MCF 10A (cell line): ENCODE measurements around the gene ANO7. TPM values are rescaled to one million over a fixed set of nuclear protein-coding genes. Genes with fewer than 3 reads are reported as not detected.

Experiments
- BruUV-seq: library from RNA; stranded (reverse); fragments of 400-500 nt; replicated peaks from 2 replicates; lab custom pipeline; 2021; lab: Mats Ljungman, UMichigan
- CTCF ChIA-PET: fragments of 300-600 bp; sonication (Branson Sonifier 250); formaldehyde crosslinking; extraction: SDS; loops from one replicate; lab custom pipeline; 2021; ENCODE audit warnings: antibody characterized with exemption, inconsistent platforms; lab: Yijun Ruan, JAX
- POLR2A ChIA-PET: fragments of 300-600, 350-650 bp; sonication (Branson Sonifier 250); formaldehyde crosslinking; extraction: SDS; loops from one replicate; lab custom pipeline; 2020; ENCODE audit warnings: antibody characterized with exemption, inconsistent platforms; lab: Yijun Ruan, JAX
- DNase-seq: peaks from one replicate; pipeline ENCODE4 v3.0.0-alpha.2; 2018; ENCODE audit not compliant: unreplicated experiment
- H3K27ac Mint-ChIP-seq: one replicate; pipeline ENCODE4 v1.8.0; 2022; ENCODE audit warnings: mild to moderate bottlenecking, low read depth, mixed read lengths; ENCODE audit not compliant: unreplicated experiment
- H3K27me3 Mint-ChIP-seq: one replicate; pipeline ENCODE4 v1.8.0; 2022; ENCODE audit warnings: mixed read lengths; ENCODE audit not compliant: insufficient read depth, unreplicated experiment
- H3K36me3 Mint-ChIP-seq: one replicate; pipeline ENCODE4 v1.8.0; 2022; ENCODE audit warnings: mild to moderate bottlenecking, moderate library complexity, mixed read lengths; ENCODE audit not compliant: insufficient read depth, unreplicated experiment
- H3K4me1 Mint-ChIP-seq: one replicate; pipeline ENCODE4 v1.8.0; 2022; ENCODE audit warnings: mixed read lengths; ENCODE audit not compliant: insufficient read depth, unreplicated experiment
- H3K4me3 Mint-ChIP-seq: one replicate; pipeline ENCODE4 v1.8.0; 2022; ENCODE audit warnings: mild to moderate bottlenecking, moderate library complexity, mixed read lengths; ENCODE audit not compliant: unreplicated experiment
- H3K9me3 Mint-ChIP-seq: one replicate; pipeline ENCODE4 v1.8.0; 2022; ENCODE audit warnings: mixed read lengths; ENCODE audit not compliant: unreplicated experiment
- CTCF ChIP-seq: fragments of 200-600 bp; IDR thresholded peaks from one replicate; pipeline ENCODE4 v1.8.0; 2022; ENCODE audit warnings: antibody characterized with exemption, mild to moderate bottlenecking; ENCODE audit not compliant: unreplicated experiment
- intact Hi-C: fragments of 100-400 bp; cut with micrococcal nuclease; formaldehyde crosslinking; loops from 2 replicates; pipeline ENCODE4 v1.14.1; 2022
- total RNA-seq: library from RNA; stranded (reverse); gene quantifications from 2 replicates; pipeline ENCODE4 v1.2.3, GENCODE V29; 2022

The ANO7 gene
- total RNA-seq, 1 experiment from 2014 or later: 0.14 TPM

GRCh38 chr2:241214766-241215165 lies 26.3 kb downstream of the ANO7 start:
- H3K4me3 Mint-ChIP-seq: no peak overlapping the region
- CTCF ChIA-PET: interaction anchor here (1.7 kb wide), 1 partner anchor 363 kb away, joined by 4 read pairs; no protein-coding TSS in a partner anchor
- H3K4me1 Mint-ChIP-seq: no peaks in the 10 kb centered on the region
- no peak for DNase-seq
- no peaks in the 10 kb centered on the region for H3K9me3 Mint-ChIP-seq
- TF ChIP-seq CTCF: no peak
- H3K27ac Mint-ChIP-seq: no peak overlapping the region
- POLR2A ChIA-PET: no interaction called here
- peaks cover 6% of the 10 kb centered on the region for H3K36me3 Mint-ChIP-seq
- H3K27me3 Mint-ChIP-seq: peaks cover 34% of the 10 kb centered on the region
- intact Hi-C loops: loop anchor here (10.0 kb wide), 1 partner anchor 360 kb away; no protein-coding TSS in a partner anchor
- no TSS peak for BruUV-seq

DNA sequence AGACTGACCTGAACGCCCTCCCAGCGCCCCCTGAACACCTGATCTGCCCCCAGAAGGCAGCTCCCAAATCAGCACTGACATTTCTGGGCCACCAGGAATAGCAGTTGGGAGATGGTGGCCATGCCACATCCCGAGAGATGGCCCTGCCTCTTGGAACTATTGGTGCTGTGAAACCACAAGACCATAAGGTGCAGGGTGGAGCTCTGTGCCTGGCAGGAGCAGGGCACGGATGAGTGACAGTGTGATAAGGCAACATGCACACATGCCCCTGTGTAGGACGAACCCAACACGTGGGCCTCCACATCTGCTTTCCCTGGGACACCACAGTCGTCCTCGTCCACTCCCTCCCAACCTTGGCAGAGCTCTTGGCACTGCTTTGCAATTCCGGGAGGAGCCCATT lies 26.9 kb downstream of the ANO7 start:
- ChIA-PET POLR2A (no interaction called here), CTCF (interaction anchor here (1.7 kb wide), 1 partner anchor 364 kb away, joined by 4 read pairs; no protein-coding TSS in a partner anchor)
- Mint-ChIP-seq H3K4me3 (no peak overlapping the region), H3K9me3 (no peaks in the 10 kb centered on the region), H3K4me1 (no peaks in the 10 kb centered on the region), H3K36me3 (peaks cover 6% of the 10 kb centered on the region), H3K27me3 (peaks cover 34% of the 10 kb centered on the region), H3K27ac (no peak overlapping the region)
- no peak for TF ChIP-seq CTCF
- intact Hi-C loops: loop anchor here (10.0 kb wide), 1 partner anchor 361 kb away; no protein-coding TSS in a partner anchor
- DNase-seq: no peak
- BruUV-seq: no TSS peak

DNA sequence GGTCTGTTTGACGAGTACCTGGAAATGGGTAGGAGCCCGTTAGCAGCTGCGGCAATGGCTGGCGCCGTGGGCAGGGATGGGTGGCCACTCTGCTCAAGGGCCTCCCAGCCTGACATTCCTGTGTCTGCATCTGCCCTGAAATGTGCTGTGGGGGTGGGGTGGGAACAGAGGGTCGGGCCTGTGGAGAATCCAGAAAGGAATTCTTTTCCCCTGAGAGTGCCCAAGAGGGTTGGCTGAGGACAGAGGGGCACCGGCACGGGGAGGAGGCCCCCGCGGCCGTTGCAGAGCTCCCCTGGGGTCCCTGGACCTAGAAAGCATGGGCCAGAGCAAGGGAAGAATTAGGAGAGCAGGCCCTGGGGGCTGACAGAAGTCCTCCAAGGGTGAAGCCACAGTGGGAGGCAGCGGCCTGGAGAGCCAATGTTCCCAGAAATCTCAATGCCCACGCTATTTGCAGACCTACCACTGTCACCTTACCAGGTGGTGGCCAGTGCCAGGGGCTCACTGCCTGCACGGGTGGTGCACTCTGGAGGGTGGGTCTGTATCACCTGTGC lies 27.8 kb downstream of the ANO7 start:
- ChIA-PET CTCF (interaction anchor here (0.6 kb wide), 1 partner anchor 352 kb away, joined by 3 read pairs; no protein-coding TSS in a partner anchor), POLR2A (interaction anchor here (1.2 kb wide), 1 partner anchor 418 kb away, joined by 3 read pairs; no protein-coding TSS in a partner anchor)
- no peak for TF ChIP-seq CTCF
- Mint-ChIP-seq H3K9me3 (no peaks in the 10 kb centered on the region), H3K36me3 (peaks cover 6% of the 10 kb centered on the region), H3K27ac (no peak overlapping the region), H3K4me1 (no peaks in the 10 kb centered on the region), H3K27me3 (peaks cover 29% of the 10 kb centered on the region), H3K4me3 (no peak overlapping the region)
- no peak for DNase-seq
- intact Hi-C loops: loop anchor here (10.0 kb wide), 1 partner anchor 361 kb away; no protein-coding TSS in a partner anchor
- no TSS peak for BruUV-seq

GRCh38 chr2:241217320-241218031 lies 29.0 kb downstream of the ANO7 start:
- Mint-ChIP-seq H3K4me3 (peak overlapping the region; percentile 74), H3K4me1 (no peaks in the 10 kb centered on the region), H3K27me3 (peaks cover 17% of the 10 kb centered on the region), H3K9me3 (no peaks in the 10 kb centered on the region), H3K27ac (peak overlapping the region; percentile 54), H3K36me3 (peaks cover 6% of the 10 kb centered on the region)
- POLR2A ChIA-PET: interaction anchor here (1.2 kb wide), 1 partner anchor 417 kb away, joined by 3 read pairs; no protein-coding TSS in a partner anchor
- intact Hi-C loops: loop anchor here (10.0 kb wide), 1 partner anchor 363 kb away; no protein-coding TSS in a partner anchor
- CTCF ChIA-PET: interaction anchor here (0.6 to 0.7 kb wide), 2 partner anchors 50 to 133 kb away, joined by 3 read pairs; no protein-coding TSS in a partner anchor
- no TSS peak for BruUV-seq
- no peak for TF ChIP-seq CTCF
- DNase-seq: no peak
